Endometrial microvascular endothelial cells (primary cell): ENCODE data around the gene GPAT2. TPM values are rescaled to one million over a fixed set of nuclear protein-coding genes. Genes with fewer than 3 reads are reported as not detected.
"Not testable (repeated sequence)": the region's sequence is repeated elsewhere in the genome, so short reads cannot be mapped to it uniquely, and the experiment has no call there.

Experiments used
- in situ Hi-C: cut with HindIII; loops from 2 replicates; pipeline ENCODE4 v1.10.0; 2017; ENCODE audit warnings: low sequenced_read_pairs, low pct_unique_long_range_greater_than_20kb; ENCODE audit errors: inconsistent ontology term
- total RNA-seq: library from RNA; depleted of rRNA; stranded (reverse); fragments of >200 nt; gene quantifications from one replicate; pipeline ENCODE4 v1.2.3, GENCODE V29; 2015; ENCODE audit errors: inconsistent ontology term

The GPAT2 gene
- 4.3 TPM for total RNA-seq

- in situ Hi-C loops: not testable (repeated sequence)
Observed at GRCh38 chr2:96034792-96035191, at the start of gene GPAT2. TSS of gene GPAT2 (minus strand) at chr2:96034916. CDS start at chr2:96032359, 2,557 bp downstream.

GRCh38 chr2:96083989-96084857, 49.5 kb upstream of the GPAT2 start:
- in situ Hi-C loops: no loop called here

- in situ Hi-C loops: no loop called here
Observed at GRCh38 chr2:96083064-96083939, 48.6 kb upstream of the GPAT2 start.

GRCh38 chr2:96082211-96083063, 47.7 kb upstream of the GPAT2 start:
- in situ Hi-C loops: no loop called here

GRCh38 chr2:96081042-96081441, 46.3 kb upstream of the GPAT2 start:
- in situ Hi-C loops: no loop called here

- in situ Hi-C loops: no loop called here
Observed at GRCh38 chr2:96075199-96075771, 40.6 kb upstream of the GPAT2 start.

GRCh38 chr2:96074156-96074555, 39.4 kb upstream of the GPAT2 start:
- in situ Hi-C loops: no loop called here

- in situ Hi-C loops: no loop called here
Observed at GRCh38 chr2:96073170-96073775, 38.6 kb upstream of the GPAT2 start.

- in situ Hi-C loops: no loop called here
Observed at GRCh38 chr2:96072746-96073145, 38.0 kb upstream of the GPAT2 start.

GRCh38 chr2:96071977-96072491, 37.3 kb upstream of the GPAT2 start:
- in situ Hi-C loops: not testable (repeated sequence)

GRCh38 chr2:96071087-96071976, 36.6 kb upstream of the GPAT2 start:
- in situ Hi-C loops: not testable (repeated sequence)

GRCh38 chr2:96070351-96070750, 35.6 kb upstream of the GPAT2 start:
- in situ Hi-C loops: not testable (repeated sequence)

- in situ Hi-C loops: not testable (repeated sequence)
Observed at GRCh38 chr2:96069878-96070277, 35.2 kb upstream of the GPAT2 start.

GRCh38 chr2:96067902-96068581, 33.3 kb upstream of the GPAT2 start:
- in situ Hi-C loops: not testable (repeated sequence)

- in situ Hi-C loops: not testable (repeated sequence)
Observed at GRCh38 chr2:96067098-96067660, 32.5 kb upstream of the GPAT2 start.

GRCh38 chr2:96066511-96066910, 31.8 kb upstream of the GPAT2 start:
- in situ Hi-C loops: not testable (repeated sequence)
